GM21737 (cell line): ENCODE results near the gene SSR1.
"Not testable (repeated sequence)": the region's sequence is repeated elsewhere in the genome, so short reads cannot be mapped to it uniquely, and the experiment has no call there.

ENCODE experiments used
- ATAC-seq: cut with Tn5 transposase; IDR thresholded peaks from one replicate; pipeline ENCODE4 v1.9.1; 2021; ENCODE audit warnings: mild to moderate bottlenecking, moderate library complexity; ENCODE audit not compliant: unreplicated experiment

Gene SSR1

DNA sequence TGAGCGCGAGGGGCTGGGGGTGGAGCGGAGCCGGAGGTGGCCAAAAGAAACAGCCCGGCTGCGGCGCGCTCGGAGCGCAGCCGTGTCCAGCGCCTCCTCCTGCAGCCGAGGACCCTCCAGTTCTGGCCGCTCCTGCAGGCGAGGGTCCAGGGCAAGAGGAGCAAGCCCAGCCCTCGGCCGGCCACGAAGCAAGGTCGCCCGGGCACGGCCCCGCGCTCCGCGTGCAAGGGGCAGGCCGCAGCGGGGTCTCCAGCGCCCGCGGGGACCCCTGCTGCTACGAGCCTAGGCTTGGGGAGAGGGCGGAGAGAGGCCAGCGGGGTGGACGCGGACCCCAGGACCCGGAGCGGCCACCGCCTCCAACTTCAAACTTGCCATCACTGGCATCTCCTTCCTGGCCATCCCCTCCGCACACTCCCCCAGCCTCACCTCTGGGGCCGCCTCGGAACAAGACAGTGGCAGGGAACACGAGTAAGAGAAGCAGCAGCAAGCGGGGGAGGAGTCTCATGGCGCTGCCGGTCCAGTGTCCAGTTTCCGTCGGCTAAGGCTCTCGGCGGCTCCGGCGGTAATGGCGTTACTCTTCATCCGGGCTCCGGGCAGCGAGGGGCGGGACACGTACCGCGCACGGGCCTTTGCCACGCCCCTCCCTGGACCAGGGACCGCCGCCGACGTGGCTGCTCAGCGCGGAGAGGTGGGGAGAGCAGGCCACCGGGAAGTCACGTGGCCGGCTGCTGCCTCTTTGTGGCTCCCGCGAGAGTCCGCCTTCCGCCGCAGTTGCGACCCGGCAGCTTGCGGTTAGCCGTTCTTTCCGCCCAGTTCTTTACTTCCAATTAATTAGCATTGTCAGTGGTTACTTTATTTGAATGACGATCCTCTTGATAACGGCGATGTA, at the start of gene SSR1:
SSR1 (minus strand) TSS at position 584 of the 889 bp plus-strand sequence; CDS start at position 505, 79 bp downstream.
- peak; percentile 96 for ATAC-seq

DNA sequence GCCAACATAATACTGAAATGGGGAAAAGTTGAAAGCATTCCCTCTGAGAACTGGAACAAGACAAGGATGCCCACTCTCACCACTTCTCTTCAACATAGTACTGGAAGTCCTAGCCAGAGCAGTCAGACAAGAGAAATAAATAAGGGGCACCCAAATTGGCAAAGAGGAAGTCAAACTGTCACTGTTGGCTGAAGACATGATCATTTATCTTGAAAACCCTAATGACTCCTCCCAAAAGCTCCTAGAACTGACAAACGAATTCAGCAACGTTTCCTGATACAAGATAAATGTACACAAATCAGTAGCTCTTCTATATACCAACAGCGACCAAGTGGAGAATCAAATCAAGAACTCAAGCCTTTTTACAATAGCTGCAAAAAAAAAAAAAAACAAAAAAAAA, 38.9 kb upstream of the SSR1 start:
- ATAC-seq = not testable (repeated sequence)

DNA sequence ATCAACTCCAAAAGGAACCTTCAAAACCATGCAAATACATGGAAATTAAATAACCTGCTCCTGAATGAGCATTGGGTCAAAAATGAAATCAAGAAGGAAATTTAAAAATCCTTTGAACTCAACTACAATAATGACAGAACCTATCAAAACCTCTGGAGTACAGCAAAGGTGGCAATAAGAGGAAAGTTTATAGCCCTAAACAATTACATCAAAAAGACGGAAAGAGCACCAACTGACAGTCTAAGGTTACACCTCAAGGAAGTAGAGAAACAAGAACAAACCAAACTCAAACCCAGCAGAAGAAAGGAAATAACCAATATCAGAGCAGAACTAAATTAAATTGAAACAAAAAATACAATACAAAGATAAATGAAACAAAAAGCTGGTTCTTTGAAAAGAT, 37.6 kb upstream of the SSR1 start:
- not testable (repeated sequence) for ATAC-seq

DNA sequence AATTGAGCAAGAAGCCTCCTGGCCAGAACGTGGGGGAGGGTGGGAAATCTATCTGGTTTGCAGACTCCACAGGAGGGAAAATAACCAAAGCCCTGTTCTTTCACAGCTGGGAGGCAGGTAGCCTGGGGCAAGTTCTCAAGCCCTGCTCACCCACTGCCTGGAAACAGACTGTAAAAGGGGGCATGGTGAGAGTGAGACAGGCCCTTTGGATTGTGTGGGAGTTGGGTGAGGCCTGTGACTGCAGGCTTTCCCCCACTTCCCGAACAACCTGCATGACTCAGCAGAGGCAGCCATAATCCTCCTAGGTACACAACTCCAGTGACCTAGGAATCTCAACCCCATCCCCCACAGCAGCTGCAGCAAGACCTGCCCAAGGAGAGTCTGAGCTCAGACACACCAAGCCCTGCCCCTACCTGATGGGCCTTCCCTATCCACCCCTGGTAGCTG, 34.6 kb upstream of the SSR1 start:
- not testable (repeated sequence) for ATAC-seq

DNA sequence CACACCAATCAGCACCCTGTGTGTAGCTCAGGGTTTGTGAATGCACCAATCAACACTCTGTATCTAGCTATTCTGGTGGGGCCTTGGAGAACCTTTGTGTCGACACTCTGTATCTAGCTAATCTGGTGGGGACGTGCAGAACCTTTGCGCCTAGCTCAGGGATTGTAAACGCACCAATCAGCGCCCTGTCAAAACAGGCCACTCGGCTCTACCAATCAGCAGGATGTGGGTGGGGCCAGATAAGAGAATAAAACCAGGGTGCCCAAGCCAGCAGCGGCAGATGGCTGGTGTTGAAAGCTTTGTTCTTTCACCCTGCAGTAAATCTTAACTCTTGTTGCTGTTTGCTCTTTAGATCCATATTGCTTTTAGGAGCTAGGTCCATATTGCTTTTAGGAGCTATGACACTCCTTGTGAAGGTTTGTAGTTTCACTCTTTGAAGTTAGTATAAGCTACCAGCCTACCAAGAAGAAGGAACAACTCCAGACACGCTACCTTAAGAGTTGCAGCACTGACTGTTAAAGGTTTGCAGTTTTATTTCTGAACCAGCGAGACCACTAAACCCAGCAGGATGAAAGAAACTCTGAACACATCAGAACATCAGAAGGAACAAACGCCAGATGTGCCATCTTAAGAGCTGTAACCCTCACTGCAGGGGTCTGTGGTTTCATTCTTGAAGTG, 31.9 kb upstream of the SSR1 start:
- ATAC-seq = not testable (repeated sequence)

DNA sequence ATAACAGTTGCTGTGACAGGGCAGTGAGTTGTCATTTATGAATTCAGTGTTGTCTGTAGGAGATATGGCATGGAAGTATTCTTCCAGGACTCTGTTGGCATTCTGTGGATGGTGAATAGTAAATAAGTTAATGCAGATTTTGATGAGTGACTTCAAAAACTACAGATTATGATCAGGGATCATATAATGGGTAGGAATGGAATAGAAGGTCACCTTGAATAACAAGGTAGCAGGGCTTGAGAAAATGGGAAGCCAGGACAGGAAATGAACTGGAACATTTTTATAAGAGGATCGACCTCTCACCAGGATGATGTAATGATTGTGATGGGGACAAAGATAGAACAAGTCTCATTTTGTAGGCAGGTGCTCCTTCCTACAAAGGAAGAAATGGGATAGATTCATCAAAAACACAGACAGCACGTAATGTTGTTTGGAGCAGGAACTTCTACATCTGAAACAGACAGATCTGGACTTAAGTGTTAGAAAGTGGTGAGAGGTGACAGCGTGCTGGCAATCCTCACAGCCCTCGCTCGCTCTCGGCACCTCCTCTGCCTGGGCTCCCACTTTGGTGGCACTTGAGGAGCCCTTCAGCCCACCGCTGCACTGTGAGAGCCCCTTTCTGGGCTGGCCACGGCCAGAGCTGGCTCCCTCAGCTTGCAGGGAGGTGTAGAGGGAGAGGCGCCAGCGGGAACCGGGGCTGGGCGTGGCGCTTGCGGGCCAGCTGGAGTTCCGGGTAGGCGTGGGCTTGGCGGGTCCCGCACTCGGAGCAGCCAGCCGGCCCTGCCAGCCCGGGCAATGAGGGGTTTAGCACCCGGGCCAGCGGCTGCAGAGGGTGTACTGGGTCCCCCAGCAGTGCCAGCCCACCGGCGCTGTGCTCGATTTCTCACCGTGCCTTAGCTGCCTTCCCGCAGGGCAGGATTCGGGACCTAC, 30.8 kb upstream of the SSR1 start:
- no peak for ATAC-seq

DNA sequence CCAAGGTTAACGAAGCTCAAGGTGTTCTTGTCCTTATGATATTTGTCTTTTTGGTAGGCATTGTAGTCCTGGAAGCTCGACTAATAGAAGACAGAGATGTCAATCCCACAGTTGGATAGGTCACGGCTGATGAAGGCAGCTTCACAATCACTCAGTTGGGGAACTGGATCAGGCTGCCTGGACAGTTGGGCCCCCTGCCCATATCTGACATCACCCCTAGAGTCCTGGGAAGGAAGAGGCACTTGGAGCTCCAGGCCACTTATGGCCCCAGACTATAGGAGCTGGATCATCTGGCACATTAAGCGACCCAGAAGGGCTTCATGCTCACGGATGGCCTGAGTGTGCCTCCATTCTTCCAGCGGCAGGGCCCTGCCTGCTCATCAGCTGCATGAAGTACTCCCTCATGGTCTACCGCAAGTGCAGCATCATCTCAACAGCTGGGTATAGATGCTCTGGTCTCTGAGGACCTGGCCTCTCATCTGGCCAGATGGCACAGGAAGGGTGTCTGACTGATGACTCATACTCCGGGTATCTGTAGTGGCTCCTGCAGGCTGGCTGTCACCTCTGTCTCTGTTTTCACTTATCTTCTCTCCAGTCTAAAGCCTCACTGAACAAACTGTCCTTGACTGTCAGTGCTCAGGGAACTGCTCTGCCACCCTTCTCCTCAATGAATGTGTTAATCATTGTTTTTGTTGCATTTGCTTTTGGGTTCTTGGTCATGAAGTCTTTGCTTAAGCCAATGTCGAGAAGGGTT, 29.2 kb upstream of the SSR1 start:
- ATAC-seq = no peak

DNA sequence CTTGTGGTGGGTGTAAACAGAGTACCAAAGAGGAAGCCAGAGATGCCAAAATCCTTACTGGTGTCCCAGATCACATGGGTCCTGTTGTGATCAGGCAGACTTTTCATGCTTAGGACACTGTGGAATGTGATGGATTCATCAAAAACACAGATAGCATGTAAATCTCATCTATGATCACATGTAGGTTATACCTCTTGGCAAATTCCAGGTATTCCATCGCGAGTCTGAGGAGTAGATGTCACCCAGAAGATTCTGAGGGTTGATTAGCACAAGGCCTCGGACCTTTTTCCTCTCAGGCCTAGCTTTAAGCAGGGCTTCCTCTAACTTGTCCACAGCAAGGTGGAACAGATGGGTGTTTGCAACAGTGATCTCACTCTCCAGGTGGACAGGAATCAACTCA, 28.3 kb upstream of the SSR1 start:
- ATAC-seq = no peak

DNA sequence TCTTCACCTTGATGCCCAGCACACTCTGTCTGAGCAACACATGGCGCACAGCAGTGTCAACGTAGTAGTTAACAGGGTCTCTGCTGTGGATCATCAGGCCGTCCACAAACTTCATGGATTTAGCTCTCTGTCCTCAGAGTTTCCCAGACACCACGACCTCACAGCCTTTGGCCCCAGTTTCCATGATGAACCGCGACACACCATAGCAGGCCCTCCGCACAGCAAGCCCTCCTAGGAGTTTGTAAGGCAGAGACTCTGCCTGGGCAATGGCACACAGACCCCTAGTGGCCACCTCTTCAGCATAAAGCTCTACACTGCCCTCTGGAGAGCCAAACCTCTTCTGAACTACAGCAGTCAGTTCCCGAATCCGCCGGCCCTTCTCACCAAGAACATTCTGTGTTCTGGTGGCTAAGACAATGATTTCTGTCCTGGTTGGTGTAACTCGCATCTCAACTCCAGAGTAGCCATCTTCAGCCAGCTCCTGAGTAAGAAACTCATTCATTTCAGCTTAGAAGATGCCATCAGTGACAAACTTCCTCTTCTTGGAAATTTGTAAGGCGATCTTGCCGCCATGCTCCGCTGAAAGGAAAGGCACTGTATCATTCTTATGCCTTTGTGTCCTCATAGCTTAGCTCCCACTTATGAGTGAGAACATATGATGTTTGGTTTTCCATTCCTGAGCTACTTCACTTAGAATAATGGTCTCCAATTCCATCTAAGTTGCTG, 26.2 kb upstream of the SSR1 start:
- ATAC-seq = not testable (repeated sequence)

DNA sequence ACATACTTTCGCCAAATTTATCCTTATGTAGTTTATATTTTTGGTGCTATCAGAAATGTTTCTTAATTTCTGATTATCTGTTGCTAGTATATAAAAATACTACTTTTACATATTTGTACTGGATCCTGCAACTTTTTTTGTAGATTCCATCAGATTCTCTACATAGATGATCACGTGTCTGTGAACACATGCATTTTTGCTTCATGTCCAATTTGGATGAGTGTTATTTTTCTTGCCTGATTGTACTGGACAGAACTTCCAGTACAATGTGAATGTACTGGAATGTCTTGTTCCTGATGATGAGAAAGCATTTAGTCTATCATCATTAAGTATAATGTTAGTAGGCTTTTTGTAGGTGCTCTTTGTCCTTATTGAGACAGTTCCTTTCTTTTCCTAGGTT, 25.0 kb upstream of the SSR1 start:
- no peak for ATAC-seq

DNA sequence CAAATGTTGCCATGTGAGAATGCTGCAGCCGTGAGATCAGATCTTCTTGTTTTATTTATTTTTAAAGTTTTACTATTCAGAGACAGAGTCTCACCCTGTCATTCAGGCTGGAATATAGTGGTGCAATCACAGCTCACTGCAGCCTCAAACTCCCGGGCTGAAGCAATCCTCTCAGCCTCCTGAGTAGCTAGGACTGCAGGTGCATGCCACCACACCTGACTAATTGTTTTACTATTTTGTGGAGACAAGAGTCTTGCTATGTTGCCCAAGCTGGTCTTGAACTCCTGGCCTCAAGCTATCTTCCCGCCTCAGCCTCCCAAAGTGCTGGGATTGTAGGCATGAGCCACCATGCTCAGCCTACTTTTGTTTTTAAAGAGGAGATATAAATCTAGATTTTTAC, 22.5 kb upstream of the SSR1 start:
- no peak for ATAC-seq

DNA sequence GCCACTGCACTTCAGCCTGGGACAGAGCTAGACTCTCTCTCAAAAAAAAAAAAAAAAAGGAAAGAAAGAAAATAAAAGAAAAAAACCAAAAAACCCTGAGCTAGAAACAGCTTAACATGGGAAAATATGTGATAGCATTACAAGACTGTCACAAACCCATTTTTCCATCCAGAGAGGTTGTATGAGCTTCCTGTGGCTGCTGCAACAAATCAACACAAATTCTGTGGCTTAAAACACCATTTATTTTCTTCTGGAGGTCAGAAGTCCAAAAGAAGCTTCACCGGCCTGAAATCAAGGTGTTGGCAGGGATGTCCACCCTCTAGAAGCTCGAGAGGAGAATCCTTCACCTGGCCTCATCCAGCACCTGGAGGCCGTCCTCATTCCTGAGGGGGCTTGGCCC, 21.7 kb upstream of the SSR1 start:
- no peak for ATAC-seq

DNA sequence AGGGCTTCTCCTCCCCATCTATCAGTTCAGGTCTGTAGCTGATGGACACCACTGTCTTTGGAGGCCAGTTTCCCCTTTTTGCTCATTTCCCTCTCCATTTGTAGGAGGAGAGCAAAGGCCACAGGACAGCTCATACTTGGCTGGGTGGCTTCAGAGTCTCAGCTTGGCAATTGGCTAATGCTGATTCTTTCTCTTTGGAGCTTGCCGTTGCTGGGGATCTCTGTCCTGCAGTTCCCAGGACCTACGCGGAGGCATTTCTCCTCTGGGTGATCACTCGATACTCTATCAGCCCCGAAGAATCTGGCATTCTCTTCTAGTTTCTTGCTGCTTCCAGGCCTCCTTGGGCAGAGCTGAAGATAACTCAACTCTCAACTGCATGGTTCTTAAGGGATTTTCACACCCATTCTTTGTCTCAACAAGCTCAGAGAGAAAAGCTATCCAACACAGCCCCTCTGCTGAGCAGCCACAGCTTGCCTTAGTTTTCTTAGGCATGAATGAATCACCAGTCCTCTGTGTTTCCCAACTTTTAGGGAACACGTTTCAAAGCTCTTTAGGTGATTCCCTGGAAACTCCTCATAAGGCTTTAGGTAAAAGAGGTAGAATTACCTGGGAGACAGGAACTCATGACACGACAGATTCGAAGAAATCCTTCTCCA, 19.2 kb upstream of the SSR1 start:
- ATAC-seq = no peak

DNA sequence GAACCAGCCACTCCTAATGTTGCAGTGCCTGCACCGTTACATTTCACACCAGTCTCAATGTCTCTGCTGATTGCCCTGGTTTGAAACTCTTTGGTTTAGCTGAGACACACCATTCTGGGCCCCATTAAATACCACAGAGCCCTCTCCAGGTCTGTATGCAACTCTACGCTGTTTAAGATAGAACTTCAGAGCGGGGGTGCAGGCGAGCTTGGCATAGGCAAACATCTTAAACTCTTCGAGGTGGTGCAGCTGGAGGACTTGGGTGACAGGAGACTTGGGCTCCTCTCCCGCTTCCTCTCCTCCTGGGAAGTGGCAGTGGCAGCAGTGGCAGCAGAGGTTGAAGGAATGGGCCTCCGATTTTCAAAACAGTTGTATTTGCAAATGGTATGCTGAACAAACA, 18.5 kb upstream of the SSR1 start:
- ATAC-seq = no peak

DNA sequence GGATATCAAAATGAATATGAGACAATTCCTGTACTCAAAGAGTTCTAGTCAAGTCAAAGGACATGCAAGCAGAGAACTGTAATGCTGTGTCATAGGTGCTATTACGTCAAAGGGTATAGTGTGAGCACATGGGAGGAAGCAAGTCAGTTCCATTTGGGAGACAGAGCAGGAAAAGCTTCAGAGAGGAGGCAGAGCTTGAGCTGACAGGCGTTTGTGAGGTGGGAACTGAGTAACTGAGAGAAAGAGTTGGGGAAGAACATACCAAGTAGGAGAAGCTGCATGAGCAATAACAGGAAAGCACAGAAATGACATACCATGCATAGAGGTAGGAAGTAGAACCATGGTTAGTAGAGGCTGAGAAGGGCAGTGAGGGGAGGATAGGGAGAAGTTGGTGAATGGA, 15.2 kb upstream of the SSR1 start:
- ATAC-seq = no peak

DNA sequence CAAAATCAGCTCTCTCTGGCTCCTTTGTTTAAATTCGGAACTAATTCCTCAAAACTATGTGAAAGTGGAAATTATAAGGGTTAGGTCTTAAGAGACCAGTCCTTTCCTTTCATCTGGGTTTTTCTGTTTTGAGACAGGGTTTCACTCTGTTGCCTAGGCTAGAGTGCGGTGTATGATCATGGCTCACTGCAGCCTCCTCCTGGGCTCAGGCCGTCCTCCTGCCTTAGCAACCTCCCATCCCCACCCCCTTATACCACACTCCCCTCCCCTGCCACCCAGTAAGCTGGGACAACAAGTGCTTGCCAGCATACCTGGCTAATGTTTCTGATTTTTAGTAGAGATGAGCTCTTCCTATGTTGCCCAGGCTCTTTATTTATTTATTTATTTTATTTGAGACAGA, 12.8 kb upstream of the SSR1 start:
- ATAC-seq = no peak

DNA sequence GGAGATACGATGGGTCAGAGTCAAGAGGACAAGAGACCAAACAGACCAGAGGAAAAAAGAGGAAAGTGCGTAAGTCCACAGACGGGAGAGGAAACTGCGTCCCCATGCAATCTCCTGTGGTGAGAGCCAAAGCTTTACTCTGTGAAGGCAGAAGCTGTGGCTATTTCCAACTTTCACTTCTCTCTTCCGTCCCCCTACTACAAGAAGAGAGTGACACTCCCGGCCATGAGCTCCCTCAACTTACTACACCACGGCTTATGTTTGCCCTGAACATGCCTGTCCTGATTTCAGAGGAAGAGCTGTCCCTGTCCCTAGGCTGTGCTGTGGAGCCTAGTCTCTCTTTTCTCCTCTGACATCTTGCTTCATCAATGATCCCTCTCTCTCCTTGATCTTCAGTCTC, 11.5 kb upstream of the SSR1 start:
- ATAC-seq = peak; percentile 57

DNA sequence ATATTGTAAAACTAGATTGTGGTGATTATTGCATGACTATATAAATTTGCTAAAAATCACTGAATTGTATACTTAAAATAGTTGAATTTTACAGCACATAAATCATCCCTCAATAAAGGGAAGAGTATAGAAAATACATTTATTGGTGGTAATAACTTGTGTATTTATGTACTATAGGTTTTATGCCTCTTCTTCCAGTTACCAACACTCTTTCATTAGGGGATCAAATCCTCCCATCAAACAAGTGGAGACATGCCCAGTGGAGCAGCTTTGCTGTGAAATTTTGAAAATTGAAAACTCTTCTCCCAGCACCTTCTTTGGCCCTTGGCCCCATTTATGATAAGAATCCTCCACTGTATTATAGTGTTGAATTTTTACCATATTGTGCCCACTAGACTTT, 10.1 kb upstream of the SSR1 start:
- no peak for ATAC-seq

DNA sequence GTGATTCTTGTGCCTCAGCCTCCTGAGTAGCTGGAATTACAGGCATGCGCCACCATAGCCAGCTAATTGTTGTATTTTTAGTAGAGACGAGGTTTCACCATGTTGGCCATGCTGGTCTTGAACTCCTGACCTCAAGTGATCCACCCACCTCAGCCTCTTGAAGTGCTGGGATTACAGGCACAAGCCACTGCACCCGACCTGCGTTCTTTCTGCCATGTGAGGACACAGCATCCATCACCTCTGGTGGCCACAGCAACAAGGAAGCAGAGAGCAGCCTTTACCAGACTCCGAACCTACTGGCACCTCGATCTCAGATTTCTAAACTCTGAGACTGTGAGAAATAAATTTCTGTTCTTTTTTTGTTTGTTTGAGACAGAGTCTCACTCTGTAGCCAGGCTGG, 8.9 kb upstream of the SSR1 start:
- not testable (repeated sequence) for ATAC-seq
